Memory B cell (primary cell): ENCODE data around the gene B3GNT8.
"Not testable (repeated sequence)": the region's sequence is repeated elsewhere in the genome, so short reads cannot be mapped to it uniquely, and the experiment has no call there.

Experiments used
- ATAC-seq: fragments of 150-1000 bp; cut with Tn5 transposase; 2 replicates; pipeline ENCODE4 v1.10.0; 2021; ENCODE audit warnings: low read depth, mild to moderate bottlenecking, moderate library complexity
- DNase-seq, 2 donors: peaks; one replicate each; pipeline ENCODE4 v3.0.0; 2022; ENCODE audit warnings: low spot score in 2 of 2
- H3K27ac Mint-ChIP-seq: one replicate; pipeline ENCODE4 v1.8.0; 2022; ENCODE audit warnings: mild to moderate bottlenecking, moderate library complexity, mixed read lengths
- H3K27me3 Mint-ChIP-seq: one replicate; pipeline ENCODE4 v1.8.0; 2022; ENCODE audit warnings: mixed read lengths
- H3K36me3 Mint-ChIP-seq: one replicate; pipeline ENCODE4 v1.8.0; 2022; ENCODE audit warnings: mild to moderate bottlenecking, mixed read lengths
- H3K4me1 Mint-ChIP-seq: one replicate; pipeline ENCODE4 v1.8.0; 2022; ENCODE audit warnings: mixed read lengths
- H3K4me3 Mint-ChIP-seq: one replicate; pipeline ENCODE4 v1.8.0; 2022; ENCODE audit warnings: mild to moderate bottlenecking, moderate library complexity, mixed read lengths
- H3K9me3 Mint-ChIP-seq: one replicate; pipeline ENCODE4 v1.8.0; 2022; ENCODE audit warnings: mixed read lengths

Gene B3GNT8

DNA sequence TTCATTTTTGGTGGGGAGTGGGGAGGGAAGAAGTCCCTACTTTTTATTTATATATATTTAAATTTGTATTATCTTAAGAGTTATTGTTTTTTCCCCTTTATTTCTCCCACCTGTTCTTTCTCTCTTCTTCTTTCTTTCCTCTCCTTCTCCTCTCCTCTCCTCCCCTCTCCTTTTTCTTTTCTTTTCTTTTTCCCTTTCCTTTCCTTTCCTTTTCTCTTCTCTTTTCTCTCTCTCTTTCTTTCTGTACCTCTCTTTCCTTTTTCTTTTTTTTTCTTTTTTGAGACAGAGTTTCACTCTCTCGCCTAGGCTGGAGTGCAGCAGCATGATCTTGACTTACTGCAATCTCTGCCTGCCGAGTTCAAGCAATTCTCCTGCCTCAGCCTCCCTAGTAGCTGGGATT is 27.6 kb downstream of the B3GNT8 start:
- Mint-ChIP-seq H3K36me3 (peaks cover 7% of the 10 kb centered on the region), H3K4me3 (peak overlapping the region; percentile 19), H3K27me3 (no peaks in the 10 kb centered on the region), H3K27ac (no peak overlapping the region), H3K9me3 (no peaks in the 10 kb centered on the region), H3K4me1 (peaks cover 31% of the 10 kb centered on the region)
- ATAC-seq: no peak
- DNase-seq: no peak

GRCh38 chr19:41399091-41399490 is 28.1 kb downstream of the B3GNT8 start:
- H3K27me3 Mint-ChIP-seq: no peaks in the 10 kb centered on the region
- no peaks in the 10 kb centered on the region for H3K9me3 Mint-ChIP-seq
- DNase-seq (no peak), ATAC-seq (no peak)
- peaks cover 7% of the 10 kb centered on the region for H3K36me3 Mint-ChIP-seq
- peak overlapping the region; percentile 100 for H3K27ac Mint-ChIP-seq
- H3K4me1 Mint-ChIP-seq: peaks cover 31% of the 10 kb centered on the region
- H3K4me3 Mint-ChIP-seq: peak overlapping the region; percentile 99

- ATAC-seq (no peak), DNase-seq (no peak)
- Mint-ChIP-seq H3K4me1 (peaks cover 31% of the 10 kb centered on the region), H3K27ac (peak overlapping the region; percentile 100), H3K9me3 (no peaks in the 10 kb centered on the region), H3K4me3 (peak overlapping the region; percentile 99), H3K27me3 (no peaks in the 10 kb centered on the region), H3K36me3 (peaks cover 9% of the 10 kb centered on the region)
These were observed 28.6 kb downstream of the B3GNT8 start for GRCh38 chr19:41398598-41398997.

GRCh38 chr19:41398050-41398418 is 29.1 kb downstream of the B3GNT8 start:
- H3K4me3 Mint-ChIP-seq: peak overlapping the region; percentile 99
- peaks cover 9% of the 10 kb centered on the region for H3K36me3 Mint-ChIP-seq
- peak overlapping the region; percentile 100 for H3K27ac Mint-ChIP-seq
- no peaks in the 10 kb centered on the region for H3K9me3 Mint-ChIP-seq
- H3K27me3 Mint-ChIP-seq: no peaks in the 10 kb centered on the region
- ATAC-seq (no peak), DNase-seq (no peak)
- H3K4me1 Mint-ChIP-seq: peaks cover 31% of the 10 kb centered on the region

GRCh38 chr19:41397086-41398049 is 29.8 kb downstream of the B3GNT8 start, which contains the start of the genes BCKDHA and EXOSC5:
BCKDHA (plus strand) TSS chr19:41397818; CDS start chr19:41397828, 10 bp downstream.
EXOSC5 (minus strand) TSS chr19:41397359; CDS start chr19:41397328, 31 bp downstream.
- Mint-ChIP-seq H3K27ac (peak within 1 kb of the TSS; percentile 100), H3K9me3 (no peaks in the 10 kb centered on the region), H3K36me3 (peaks cover 12% of the 10 kb centered on the region), H3K4me1 (peaks cover 31% of the 10 kb centered on the region), H3K27me3 (no peaks in the 10 kb centered on the region), H3K4me3 (peak within 1 kb of the TSS; percentile 99)
- ATAC-seq (peak; percentile 97), DNase-seq (peak; percentile 89 to 97)

DNA sequence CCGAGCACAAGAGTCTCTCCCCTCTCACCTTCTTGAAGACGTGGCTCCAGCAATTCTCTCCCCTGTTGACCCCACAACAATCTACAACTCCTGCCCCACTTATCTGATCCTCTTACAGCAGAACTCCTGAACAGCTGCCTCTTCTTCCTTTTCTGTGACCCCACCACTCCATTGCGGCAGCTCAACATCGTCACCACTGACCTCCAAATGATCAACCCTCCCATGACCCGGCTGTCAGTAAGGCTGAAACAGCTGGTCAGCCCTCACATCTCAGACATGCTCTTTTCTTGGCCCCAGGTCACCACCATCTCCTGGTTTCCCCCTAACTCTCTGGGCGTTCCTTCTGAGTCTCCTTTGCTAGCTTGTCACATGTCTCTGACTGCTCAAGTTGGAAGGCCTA is 31.8 kb downstream of the B3GNT8 start:
- H3K36me3 Mint-ChIP-seq: peaks cover 16% of the 10 kb centered on the region
- ATAC-seq: no peak
- DNase-seq: no peak
- no peak overlapping the region for H3K27ac Mint-ChIP-seq
- H3K27me3 Mint-ChIP-seq: no peaks in the 10 kb centered on the region
- H3K9me3 Mint-ChIP-seq: no peaks in the 10 kb centered on the region
- peaks cover 27% of the 10 kb centered on the region for H3K4me1 Mint-ChIP-seq
- H3K4me3 Mint-ChIP-seq: peak overlapping the region; percentile 80

GRCh38 chr19:41392775-41393174 is 34.4 kb downstream of the B3GNT8 start:
- DNase-seq (no peak), ATAC-seq (no peak)
- Mint-ChIP-seq H3K4me1 (peaks cover 14% of the 10 kb centered on the region), H3K27ac (no peak overlapping the region), H3K36me3 (peaks cover 20% of the 10 kb centered on the region), H3K4me3 (no peak overlapping the region), H3K27me3 (no peaks in the 10 kb centered on the region), H3K9me3 (no peaks in the 10 kb centered on the region)

- no peak for DNase-seq
- H3K4me3 Mint-ChIP-seq: no peak overlapping the region
- peaks cover 10% of the 10 kb centered on the region for H3K4me1 Mint-ChIP-seq
These were observed 35.6 kb downstream of the B3GNT8 start for GRCh38 chr19:41391618-41392017.

DNA sequence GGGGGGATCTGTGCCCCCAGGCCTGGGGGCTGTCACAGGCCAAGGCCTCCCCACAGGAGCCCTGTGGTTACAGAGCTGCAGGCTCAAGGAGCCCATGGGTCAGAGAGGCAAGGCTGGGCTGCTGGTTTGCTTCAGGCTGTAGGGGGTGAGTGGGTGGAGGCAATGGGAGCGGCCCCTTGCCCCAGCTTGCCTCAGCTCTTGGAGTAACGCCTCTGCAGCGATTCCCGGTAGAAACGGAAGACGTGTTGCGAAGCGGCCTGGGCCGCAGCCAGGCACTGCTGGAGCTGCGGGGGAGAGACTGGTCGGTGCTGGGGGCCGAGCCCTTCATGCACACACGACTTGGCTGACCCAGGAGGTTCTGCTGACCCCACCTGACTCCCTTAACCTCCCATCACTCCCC is 40.7 kb downstream of the B3GNT8 start:
- no peaks in the 10 kb centered on the region for H3K27me3 Mint-ChIP-seq
- H3K4me1 Mint-ChIP-seq: no peaks in the 10 kb centered on the region
- DNase-seq: no peak
- H3K9me3 Mint-ChIP-seq: no peaks in the 10 kb centered on the region
- no peak overlapping the region for H3K27ac Mint-ChIP-seq
- no peak overlapping the region for H3K4me3 Mint-ChIP-seq
- ATAC-seq: no peak
- peaks cover 15% of the 10 kb centered on the region for H3K36me3 Mint-ChIP-seq

More at GRCh38 chr19:41391618-41392017, 35.6 kb downstream of the B3GNT8 start:
- no peak overlapping the region for H3K27ac Mint-ChIP-seq
- H3K9me3 Mint-ChIP-seq: no peaks in the 10 kb centered on the region
- H3K36me3 Mint-ChIP-seq: peaks cover 20% of the 10 kb centered on the region
- no peak for ATAC-seq
- no peaks in the 10 kb centered on the region for H3K27me3 Mint-ChIP-seq

DNA sequence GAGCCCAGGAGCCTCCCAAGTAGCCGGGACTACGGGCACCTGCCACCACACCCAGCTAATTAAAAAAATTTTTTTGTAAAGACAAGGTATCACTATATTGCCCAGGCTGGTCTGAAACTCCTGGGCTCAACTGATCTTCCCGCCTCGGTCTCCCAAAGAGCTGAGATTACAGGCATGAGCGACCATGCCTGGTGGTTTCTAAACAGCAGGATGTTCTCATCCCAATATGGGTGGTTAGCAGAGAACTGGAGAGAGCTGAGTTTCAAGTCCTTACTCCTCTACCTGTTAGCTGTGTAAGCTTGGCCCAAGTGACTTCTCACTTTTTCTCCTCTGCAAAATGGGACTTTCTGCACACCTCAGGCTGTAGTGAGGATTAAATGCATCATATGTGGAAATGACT is 42.8 kb downstream of the B3GNT8 start:
- peaks cover 10% of the 10 kb centered on the region for H3K36me3 Mint-ChIP-seq
- no peaks in the 10 kb centered on the region for H3K4me1 Mint-ChIP-seq
- H3K9me3 Mint-ChIP-seq: no peaks in the 10 kb centered on the region
- ATAC-seq (no peak), DNase-seq (no peak)
- no peak overlapping the region for H3K27ac Mint-ChIP-seq
- H3K27me3 Mint-ChIP-seq: no peaks in the 10 kb centered on the region
- H3K4me3 Mint-ChIP-seq: no peak overlapping the region

- not testable (repeated sequence) for ATAC-seq
These were observed 45.6 kb downstream of the B3GNT8 start for GRCh38 chr19:41381536-41381935.

GRCh38 chr19:41377977-41378709 is 49.0 kb downstream of the B3GNT8 start:
- peaks cover 6% of the 10 kb centered on the region for H3K36me3 Mint-ChIP-seq
- H3K4me1 Mint-ChIP-seq: peaks cover 17% of the 10 kb centered on the region
- no peak overlapping the region for H3K27ac Mint-ChIP-seq
- DNase-seq (no peak), ATAC-seq (peak; percentile 88)
- H3K4me3 Mint-ChIP-seq: no peak overlapping the region
- H3K9me3 Mint-ChIP-seq: no peaks in the 10 kb centered on the region
- H3K27me3 Mint-ChIP-seq: peaks cover 2% of the 10 kb centered on the region

More at GRCh38 chr19:41381536-41381935, 45.6 kb downstream of the B3GNT8 start:
- not testable (repeated sequence) for H3K27me3 Mint-ChIP-seq, DNase-seq, H3K36me3 Mint-ChIP-seq, H3K9me3 Mint-ChIP-seq, H3K27ac Mint-ChIP-seq, H3K4me3 Mint-ChIP-seq
- peaks cover 12% of the 10 kb centered on the region for H3K4me1 Mint-ChIP-seq

DNA sequence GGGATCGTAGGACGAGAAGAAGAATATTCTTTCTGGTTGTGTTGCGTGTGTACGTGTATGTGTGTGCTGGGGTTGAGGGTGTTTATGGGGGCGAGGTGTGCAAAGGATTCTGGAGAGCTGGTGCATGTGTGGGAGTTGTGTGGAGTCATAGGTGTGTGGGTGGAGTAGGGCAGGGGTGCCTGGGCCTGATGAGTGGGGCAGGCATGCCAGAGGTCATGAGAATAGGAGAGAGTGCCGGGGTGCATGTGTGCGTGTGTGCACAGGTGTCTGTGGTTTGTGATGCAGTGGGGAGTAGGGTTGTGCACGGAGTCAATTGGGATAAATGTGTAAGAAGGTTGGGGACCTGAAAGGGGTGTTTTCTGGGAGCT is 50.2 kb downstream of the B3GNT8 start:
- DNase-seq (no peak), ATAC-seq (no peak)
- peaks cover 17% of the 10 kb centered on the region for H3K4me1 Mint-ChIP-seq
- H3K9me3 Mint-ChIP-seq: no peaks in the 10 kb centered on the region
- H3K4me3 Mint-ChIP-seq: peak overlapping the region; percentile 69
- H3K27ac Mint-ChIP-seq: no peak overlapping the region
- peaks cover 1% of the 10 kb centered on the region for H3K36me3 Mint-ChIP-seq
- peaks cover 2% of the 10 kb centered on the region for H3K27me3 Mint-ChIP-seq
